Non-pigmented ciliary epithelial cell (primary cell): ENCODE data around the gene TTC38.
"Not testable (repeated sequence)": the region's sequence is repeated elsewhere in the genome, so short reads cannot be mapped to it uniquely, and the experiment has no call there.

Source experiments
- DNase-seq: peaks from one replicate; pipeline ENCODE4 v3.0.0-alpha.2; 2010; ENCODE audit warnings: low read depth

The TTC38 gene

GRCh38 chr22:46296257-46297150, 28.7 kb downstream of the TTC38 start, which contains the start of gene GTSE1:
GTSE1 (plus strand) TSS chr22:46296870; CDS start chr22:46297401, 531 bp downstream.
- DNase-seq, result peak; percentile 85

GRCh38 chr22:46297151-46297812, 29.5 kb downstream of the TTC38 start:
- DNase-seq, result no peak

GRCh38 chr22:46299101-46299500, 31.3 kb downstream of the TTC38 start:
- DNase-seq, result no peak

GRCh38 chr22:46300491-46300890, 32.7 kb downstream of the TTC38 start:
- no peak for DNase-seq

GRCh38 chr22:46303347-46303965, 35.6 kb downstream of the TTC38 start:
- no peak for DNase-seq

- DNase-seq, result no peak
Measured at GRCh38 chr22:46308283-46308988, 40.6 kb downstream of the TTC38 start.

- DNase-seq, result no peak
Measured at GRCh38 chr22:46309526-46310085, 41.8 kb downstream of the TTC38 start.

- DNase-seq, result no peak
Measured at GRCh38 chr22:46312056-46312455, 44.2 kb downstream of the TTC38 start.

- DNase-seq, result not testable (repeated sequence)
Measured at GRCh38 chr22:46312848-46313247, 45.0 kb downstream of the TTC38 start.

- no peak for DNase-seq
Measured at GRCh38 chr22:46315976-46316375, 48.2 kb downstream of the TTC38 start.

- DNase-seq, result no peak
Measured at GRCh38 chr22:46317646-46318045, 49.8 kb downstream of the TTC38 start.

GRCh38 chr22:46318576-46318975, 50.8 kb downstream of the TTC38 start:
- DNase-seq, result no peak

- no peak for DNase-seq
Measured at GRCh38 chr22:46319319-46319718, 51.5 kb downstream of the TTC38 start.

GRCh38 chr22:46320166-46320710, 52.4 kb downstream of the TTC38 start:
- DNase-seq, result no peak

- no peak for DNase-seq
Measured at GRCh38 chr22:46320716-46321386, 53.0 kb downstream of the TTC38 start.

- DNase-seq, result no peak
Measured at GRCh38 chr22:46322711-46323110, 54.9 kb downstream of the TTC38 start.

- no peak for DNase-seq
Measured at GRCh38 chr22:46323162-46323561, 55.4 kb downstream of the TTC38 start.

- DNase-seq, result no peak
Measured at GRCh38 chr22:46326066-46326680, 58.4 kb downstream of the TTC38 start.

GRCh38 chr22:46327691-46328465, 60.1 kb downstream of the TTC38 start:
- no peak for DNase-seq

GRCh38 chr22:46328797-46329196, 61.0 kb downstream of the TTC38 start:
- no peak for DNase-seq
